GM19395 (cell line): Measurements from ENCODE around the gene CACNG4.

Source experiments
- ATAC-seq: cut with Tn5 transposase; IDR thresholded peaks from one replicate; pipeline ENCODE4 v1.9.1; 2021; ENCODE audit warnings: mild to moderate bottlenecking, moderate library complexity; ENCODE audit not compliant: unreplicated experiment

CACNG4 gene

DNA sequence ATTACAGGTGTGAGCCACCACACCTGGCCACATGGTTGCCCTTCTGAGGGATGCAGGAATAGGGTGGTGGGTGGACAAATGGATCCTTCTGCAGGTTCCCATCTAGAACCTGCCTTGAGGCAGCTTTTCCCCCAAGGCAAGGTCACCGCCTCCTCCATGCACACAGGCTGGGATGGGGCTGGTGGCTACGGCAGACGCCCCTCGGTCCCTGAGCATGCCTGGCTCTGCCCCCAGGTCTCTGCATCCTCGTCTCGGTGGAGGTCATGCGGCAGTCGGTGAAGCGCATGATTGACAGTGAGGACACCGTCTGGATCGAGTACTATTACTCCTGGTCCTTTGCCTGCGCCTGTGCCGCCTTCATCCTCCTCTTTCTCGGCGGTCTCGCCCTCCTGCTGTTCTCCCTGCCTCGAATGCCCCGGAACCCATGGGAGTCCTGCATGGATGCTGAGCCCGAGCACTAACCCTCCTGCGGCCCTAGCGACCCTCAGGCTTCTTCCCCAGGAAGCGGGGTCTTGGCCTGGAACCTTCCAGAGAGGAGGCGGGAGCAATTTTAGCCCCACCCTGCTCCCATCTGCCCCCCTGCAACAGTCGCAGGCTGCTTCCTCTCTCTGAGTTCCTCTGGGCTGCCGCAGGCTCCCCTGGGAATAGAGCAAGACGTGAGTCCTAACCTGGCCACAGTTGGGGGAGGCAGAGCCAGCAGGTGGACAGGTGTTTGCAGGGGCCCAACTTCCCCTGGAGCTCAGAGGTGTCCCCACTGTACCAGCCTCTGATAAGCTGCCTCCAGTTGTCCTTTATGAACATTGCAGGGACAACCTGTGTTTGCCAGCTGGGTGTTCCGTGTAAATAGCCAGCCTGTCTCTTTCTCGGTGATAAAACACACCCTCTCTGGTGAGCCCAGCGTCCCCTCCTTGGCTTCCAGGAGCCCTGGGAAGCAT lies 91.6 kb downstream of the CACNG4 start:
- no peak for ATAC-seq

GRCh38 chr17:67056746-67057490 lies 92.4 kb downstream of the CACNG4 start:
- ATAC-seq, result no peak

GRCh38 chr17:67058036-67058435 lies 93.5 kb downstream of the CACNG4 start:
- ATAC-seq, result no peak

DNA sequence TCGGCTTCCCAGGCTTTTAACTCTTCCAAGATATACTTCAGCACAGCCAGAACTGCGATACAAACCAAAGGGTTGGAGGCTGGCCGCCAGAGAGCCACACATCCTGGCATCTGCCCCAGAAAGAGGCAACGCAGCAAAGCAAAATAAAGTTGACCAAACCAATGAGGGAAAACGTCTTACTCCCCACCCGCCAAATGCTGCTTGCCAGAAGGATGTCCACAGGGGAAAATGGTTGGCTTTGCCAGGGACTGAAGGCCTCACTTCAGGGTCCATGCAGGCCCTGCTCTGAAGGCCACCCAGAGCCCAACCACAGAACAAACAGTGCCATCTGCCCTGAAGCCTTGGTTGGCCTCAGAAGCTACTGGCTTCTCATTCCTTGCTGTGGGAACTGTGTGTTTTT lies 94.9 kb downstream of the CACNG4 start:
- no peak for ATAC-seq

GRCh38 chr17:67063141-67063540 lies 98.6 kb downstream of the CACNG4 start:
- ATAC-seq, result no peak

GRCh38 chr17:67066717-67067116 lies 102.2 kb downstream of the CACNG4 start:
- no peak for ATAC-seq

DNA sequence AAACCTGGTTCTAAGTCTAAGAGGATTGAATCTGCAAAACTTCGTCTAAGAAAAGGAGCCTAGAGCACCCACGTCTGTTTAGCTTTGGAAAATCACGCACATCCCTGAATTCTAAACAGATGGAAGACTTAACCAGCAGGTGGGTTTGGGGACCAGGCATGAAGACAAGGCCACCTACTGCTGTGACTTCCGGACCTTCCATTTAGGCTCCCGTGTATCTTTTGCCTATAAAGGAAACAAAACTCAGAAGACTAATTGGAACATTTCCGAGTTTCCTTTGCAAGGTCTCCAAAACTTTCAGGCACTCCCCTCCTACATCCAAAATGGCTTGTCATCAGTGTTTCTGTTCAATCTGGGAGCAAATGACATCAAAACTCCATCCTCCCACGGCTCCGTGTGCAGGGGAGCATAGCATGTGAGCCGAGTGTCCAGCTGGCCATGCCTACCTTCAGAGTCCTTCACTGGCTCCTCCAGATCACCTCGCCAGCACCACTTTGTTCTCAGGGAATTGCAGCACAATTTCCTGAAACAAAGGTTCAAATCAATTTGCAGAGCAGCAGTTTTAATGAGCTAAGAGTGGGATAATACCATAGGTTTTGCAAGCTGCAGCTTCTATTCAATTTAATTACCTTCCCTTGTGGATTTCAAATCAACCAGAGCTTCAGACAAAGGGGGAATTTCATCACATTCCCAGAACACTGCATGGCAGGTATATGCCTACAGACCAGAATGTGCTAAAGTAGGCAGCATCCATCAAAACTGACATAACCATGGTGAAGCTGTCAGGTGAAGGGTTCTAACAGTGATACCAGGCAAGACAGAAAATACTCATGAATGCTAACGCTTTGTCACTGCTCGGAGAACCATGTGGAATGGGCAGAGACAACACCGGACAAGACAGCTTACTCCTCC lies 103.3 kb downstream of the CACNG4 start:
- no peak for ATAC-seq

DNA sequence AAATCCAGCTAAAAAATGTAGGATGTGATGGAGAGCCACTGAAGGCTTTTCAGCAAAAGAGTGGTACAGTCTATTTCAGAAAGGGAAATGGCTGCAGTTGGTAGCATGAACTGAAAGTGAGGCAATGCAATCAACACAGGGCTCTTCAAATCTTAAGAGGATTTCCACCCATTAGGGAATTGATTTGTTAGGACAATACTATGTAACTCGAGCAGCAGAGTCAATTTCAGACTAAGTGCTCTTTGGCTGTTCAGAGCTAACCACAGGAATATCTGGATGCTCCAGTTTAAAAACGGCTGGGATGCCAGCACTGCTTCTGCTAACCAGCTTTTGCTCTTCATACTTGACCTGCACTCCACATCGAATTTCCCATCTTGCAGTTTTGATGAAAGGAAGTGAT lies 104.5 kb downstream of the CACNG4 start:
- no peak for ATAC-seq

DNA sequence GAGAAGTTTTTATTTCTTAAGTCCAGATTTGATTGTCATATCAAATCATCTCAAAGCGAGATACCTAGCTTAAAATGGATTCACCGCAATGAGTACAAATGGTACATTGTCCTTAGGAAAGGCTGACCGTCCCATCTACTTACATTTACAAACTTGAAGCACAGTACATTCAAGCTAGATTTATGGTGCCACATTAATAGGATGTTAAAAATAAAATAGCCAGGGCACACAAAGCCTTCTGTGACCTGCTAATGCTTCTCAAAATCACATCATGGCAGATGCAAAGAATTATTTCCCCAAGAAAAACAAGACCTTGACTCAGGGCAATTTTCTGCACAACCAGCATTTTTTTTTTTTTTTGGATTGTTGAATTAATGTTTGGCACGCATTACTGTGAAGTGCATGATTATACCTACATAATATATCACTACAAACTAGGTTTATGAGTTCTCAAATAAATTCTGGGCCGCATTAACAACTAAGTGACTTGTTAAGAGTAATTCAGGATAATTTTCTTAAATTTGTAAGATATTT lies 105.2 kb downstream of the CACNG4 start:
- ATAC-seq, result no peak

- no peak for ATAC-seq
Measured at GRCh38 chr17:67071595-67071994, 107.1 kb downstream of the CACNG4 start.

DNA sequence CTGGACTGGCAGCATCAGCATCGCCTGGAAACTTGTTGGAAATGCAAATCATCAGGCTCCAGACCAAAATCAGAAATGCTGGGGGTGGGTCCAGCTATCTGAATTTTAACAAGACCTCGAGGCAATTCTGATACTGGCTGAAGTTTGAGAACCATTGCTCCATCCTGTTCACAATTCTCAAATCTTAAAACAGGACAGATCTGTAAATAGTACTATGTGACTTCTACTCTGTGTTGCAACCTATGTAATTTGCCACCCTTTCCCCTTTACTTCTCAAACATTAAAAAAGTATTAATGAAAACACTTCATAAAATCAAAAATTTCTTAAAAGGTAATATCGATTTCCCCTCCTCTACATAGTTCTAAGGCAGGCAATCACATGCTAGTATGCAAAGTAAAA lies 108.4 kb downstream of the CACNG4 start:
- ATAC-seq, result no peak

- no peak for ATAC-seq
Measured at GRCh38 chr17:67074781-67075180, 110.3 kb downstream of the CACNG4 start.

DNA sequence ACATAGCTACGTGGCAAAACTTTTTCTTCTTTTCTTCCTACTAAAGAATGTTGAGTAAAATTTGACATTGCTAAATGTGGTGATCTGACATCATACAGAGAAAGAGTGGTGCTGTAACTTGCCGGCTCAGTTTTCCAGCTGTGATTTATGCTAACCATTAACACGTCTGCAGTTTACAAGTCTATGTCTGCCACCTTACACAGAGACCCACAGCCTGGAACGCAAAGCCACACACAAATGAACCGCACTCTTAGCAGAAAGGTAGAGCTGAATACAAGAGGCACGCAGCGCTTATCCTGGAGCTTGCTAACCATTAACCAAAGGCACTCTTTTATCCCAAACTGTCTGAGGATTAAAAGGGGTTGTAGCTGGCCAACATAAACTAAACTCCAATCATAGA lies 111.8 kb downstream of the CACNG4 start:
- ATAC-seq, result no peak

DNA sequence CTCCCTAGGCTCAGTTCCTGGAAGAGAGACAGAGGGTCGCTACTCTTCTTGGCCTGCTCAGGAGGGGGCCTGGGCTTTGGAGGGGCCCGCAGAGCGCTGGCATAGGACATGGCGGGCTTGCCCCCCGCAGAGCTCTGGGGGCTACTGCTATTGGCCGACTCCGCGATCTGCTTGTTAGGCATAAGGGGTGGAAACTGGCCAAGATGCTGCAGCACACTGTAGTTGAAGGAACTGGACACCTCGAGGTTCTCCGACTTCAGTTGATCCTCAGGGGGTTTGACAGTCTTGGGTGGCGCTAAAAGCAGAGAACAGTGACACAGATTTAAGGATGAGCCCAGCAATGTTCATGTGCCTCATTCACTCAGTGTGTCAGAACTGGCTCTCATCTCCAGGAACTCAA lies 113.8 kb downstream of the CACNG4 start:
- no peak for ATAC-seq

DNA sequence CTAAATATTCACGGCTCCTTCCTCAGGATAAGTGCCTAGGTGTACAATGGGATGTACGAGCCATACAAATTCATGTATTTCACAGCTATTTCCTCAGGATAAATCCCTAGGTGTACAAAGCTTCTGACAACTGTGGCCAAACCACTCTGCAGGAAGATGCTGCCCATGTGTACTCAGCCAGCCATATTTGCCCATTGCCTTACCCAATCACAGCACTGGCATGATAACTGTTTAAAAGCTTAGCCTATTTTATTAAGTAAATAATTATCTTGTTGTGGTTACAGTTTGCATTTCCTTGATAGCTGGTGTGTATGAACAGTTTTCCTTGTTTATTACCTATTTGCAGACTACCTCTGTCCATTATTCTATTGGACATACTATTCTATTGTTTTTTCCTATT lies 115.0 kb downstream of the CACNG4 start:
- ATAC-seq, result no peak

DNA sequence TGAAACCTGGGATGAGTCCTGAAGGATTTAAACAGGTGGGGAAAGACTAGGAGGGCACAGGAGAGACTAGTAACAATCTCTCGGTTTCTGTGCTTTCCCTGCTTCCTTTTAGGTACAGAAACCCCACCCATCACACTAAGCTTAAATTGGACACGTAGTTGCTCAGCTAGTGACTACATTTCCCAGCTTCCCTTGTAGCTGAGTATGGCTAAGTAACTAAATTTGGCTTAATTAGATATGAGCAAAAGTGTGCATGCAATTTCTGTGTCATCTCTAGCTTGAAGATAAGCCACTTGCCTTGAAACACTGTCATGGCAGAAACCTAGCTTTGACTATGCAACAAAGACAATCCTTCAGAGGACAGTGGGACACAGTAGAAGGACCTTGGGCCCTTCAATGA lies 116.3 kb downstream of the CACNG4 start:
- ATAC-seq, result no peak

DNA sequence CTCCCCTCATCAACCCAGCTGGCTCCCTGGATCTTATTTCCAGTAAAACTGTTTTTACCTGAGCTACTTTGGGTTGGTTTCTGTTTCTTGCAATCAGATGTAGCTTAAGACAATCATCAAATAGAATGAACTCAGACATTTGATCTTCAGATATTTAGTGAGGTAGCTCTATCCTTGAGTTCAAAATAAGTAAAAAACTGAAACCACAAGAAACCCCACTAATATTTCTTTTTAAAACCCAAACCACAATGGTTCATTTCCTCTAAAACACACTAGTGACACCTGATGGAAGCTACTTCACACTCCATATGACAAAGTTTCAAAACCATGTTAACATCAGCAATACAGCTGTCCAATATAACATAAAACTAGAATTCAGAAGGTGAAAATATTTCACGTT lies 117.6 kb downstream of the CACNG4 start:
- peak; percentile 83 for ATAC-seq
